ENCODE measurements around the gene TRERF1. TPM values are rescaled to one million over a fixed set of nuclear protein-coding genes. Genes with fewer than 3 reads are reported as not detected.

Gene TRERF1
- polyA plus RNA-seq, 1 experiment = 3.5 TPM

DNA sequence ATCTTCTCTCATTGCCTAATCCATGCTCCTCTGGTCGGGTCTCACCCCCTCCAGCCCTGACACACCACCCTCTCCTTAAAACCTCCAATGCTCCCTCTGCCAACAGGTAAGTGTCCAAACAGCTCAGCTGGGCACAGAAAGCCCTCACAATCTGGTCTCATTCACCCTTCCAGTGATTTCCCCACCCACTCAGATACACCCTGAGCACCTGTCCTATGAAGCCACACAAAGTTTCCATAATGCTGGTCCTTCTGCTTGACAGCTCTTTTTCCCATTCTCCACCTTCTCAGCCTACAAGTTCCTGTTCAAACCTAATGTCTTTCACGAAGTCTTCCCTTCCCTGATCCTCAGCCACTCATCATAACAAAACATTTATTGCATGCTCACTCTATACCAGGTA is 164.0 kb downstream of the TRERF1 start:
- H3K4me3 ChIP-seq (ENCODE audit: low read depth, low read length) = no peak overlapping the region
- no peak for DNase-seq (ENCODE audit: low read depth)
- ChIA-PET CTCF (interaction anchor here (1.3 kb wide), 1 partner anchor 27 kb away, joined by 4 read pairs; no protein-coding TSS in a partner anchor), POLR2A (no interaction called here)
- H3K27me3 ChIP-seq (ENCODE audit: control insufficient read depth, insufficient read depth, low read length) = no peaks in the 10 kb centered on the region
- H3K36me3 ChIP-seq (ENCODE audit: control insufficient read depth, insufficient read depth, low read length) = no peaks in the 10 kb centered on the region
- TF ChIP-seq, protein P1, sequence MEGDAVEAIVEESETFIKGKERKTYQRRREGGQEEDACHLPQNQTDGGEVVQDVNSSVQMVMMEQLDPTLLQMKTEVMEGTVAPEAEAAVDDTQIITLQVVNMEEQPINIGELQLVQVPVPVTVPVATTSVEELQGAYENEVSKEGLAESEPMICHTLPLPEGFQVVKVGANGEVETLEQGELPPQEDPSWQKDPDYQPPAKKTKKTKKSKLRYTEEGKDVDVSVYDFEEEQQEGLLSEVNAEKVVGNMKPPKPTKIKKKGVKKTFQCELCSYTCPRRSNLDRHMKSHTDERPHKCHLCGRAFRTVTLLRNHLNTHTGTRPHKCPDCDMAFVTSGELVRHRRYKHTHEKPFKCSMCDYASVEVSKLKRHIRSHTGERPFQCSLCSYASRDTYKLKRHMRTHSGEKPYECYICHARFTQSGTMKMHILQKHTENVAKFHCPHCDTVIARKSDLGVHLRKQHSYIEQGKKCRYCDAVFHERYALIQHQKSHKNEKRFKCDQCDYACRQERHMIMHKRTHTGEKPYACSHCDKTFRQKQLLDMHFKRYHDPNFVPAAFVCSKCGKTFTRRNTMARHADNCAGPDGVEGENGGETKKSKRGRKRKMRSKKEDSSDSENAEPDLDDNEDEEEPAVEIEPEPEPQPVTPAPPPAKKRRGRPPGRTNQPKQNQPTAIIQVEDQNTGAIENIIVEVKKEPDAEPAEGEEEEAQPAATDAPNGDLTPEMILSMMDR (IDR thresholded peaks at IDR 0.05; ENCODE audit: insufficient read depth, low read depth, low read length) = no peak

DNA sequence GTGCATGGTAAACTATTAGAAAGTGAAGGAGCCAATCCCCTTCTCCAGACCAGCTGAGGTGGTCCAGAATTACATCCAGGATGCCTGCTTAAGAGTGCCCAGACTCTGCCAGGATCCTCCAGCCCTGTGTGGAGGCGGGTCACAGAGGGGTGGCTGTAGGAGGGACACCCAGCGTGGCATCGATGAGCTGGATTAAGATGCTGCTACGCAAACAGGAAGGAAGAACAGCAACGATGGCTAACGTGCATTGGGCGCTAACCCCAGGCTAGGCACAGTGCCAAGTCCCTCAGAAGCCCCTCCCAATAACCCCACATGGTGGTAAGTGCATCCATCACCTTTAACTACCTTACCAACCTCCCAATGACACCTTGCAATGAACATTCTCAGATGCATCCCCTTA is 170.2 kb downstream of the TRERF1 start:
- CTCF ChIA-PET = interaction anchor here (0.6 to 2.0 kb wide), 3 partner anchors 9 to 266 kb away, joined by 3 to 4 read pairs (median 3); no protein-coding TSS in a partner anchor
- H3K36me3 ChIP-seq (ENCODE audit: control insufficient read depth, insufficient read depth, low read length) = no peaks in the 10 kb centered on the region
- H3K4me3 ChIP-seq (ENCODE audit: low read depth, low read length) = no peak overlapping the region

DNA sequence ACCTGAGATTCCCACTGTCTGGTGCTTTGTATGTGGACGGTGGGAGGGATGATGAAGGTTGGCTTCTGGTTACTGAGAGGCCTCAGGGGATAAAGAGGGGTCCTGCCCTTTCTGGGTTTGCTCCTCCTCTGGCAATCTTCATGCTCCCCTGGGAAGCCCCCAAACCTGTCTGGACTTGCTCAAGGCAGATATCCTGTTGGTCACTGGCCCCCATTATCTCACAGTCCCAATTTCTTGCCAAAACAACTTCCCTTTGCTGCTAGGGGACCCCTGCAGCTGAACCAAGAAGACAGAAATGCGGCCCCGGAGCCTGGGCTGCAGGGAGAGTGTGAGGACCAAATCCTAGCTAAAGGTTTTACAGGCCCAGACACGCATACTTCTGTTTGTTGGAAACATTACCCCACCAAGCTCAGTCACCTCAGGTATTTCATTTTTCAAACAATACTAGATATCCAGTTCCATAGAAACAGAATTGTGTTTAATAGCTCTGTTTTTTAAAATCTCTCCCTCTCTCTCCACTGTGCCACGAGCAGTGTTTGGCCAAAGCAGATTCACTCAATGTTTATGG is 170.7 kb downstream of the TRERF1 start:
- ChIA-PET CTCF (interaction anchor here (0.6 to 2.0 kb wide), 3 partner anchors 9 to 267 kb away, joined by 3 to 4 read pairs (median 3); no protein-coding TSS in a partner anchor), POLR2A (no interaction called here)
- no peak overlapping the region for H3K4me3 ChIP-seq (ENCODE audit: low read depth, low read length)
- no peaks in the 10 kb centered on the region for H3K36me3 ChIP-seq (ENCODE audit: control insufficient read depth, insufficient read depth, low read length)
- TF ChIP-seq, protein P1 (IDR thresholded peaks at IDR 0.05; ENCODE audit: insufficient read depth, low read depth, low read length) = no peak
- no peaks in the 10 kb centered on the region for H3K27me3 ChIP-seq (ENCODE audit: control insufficient read depth, insufficient read depth, low read length)
- no peak for DNase-seq (ENCODE audit: low read depth)

More for the DNA sequence above, 170.2 kb downstream of the TRERF1 start:
- TF ChIP-seq, protein P1 (IDR thresholded peaks at IDR 0.05; ENCODE audit: insufficient read depth, low read depth, low read length) = no peak
- POLR2A ChIA-PET = no interaction called here
- no peak for DNase-seq (ENCODE audit: low read depth)
- no peaks in the 10 kb centered on the region for H3K27me3 ChIP-seq (ENCODE audit: control insufficient read depth, insufficient read depth, low read length)

DNA sequence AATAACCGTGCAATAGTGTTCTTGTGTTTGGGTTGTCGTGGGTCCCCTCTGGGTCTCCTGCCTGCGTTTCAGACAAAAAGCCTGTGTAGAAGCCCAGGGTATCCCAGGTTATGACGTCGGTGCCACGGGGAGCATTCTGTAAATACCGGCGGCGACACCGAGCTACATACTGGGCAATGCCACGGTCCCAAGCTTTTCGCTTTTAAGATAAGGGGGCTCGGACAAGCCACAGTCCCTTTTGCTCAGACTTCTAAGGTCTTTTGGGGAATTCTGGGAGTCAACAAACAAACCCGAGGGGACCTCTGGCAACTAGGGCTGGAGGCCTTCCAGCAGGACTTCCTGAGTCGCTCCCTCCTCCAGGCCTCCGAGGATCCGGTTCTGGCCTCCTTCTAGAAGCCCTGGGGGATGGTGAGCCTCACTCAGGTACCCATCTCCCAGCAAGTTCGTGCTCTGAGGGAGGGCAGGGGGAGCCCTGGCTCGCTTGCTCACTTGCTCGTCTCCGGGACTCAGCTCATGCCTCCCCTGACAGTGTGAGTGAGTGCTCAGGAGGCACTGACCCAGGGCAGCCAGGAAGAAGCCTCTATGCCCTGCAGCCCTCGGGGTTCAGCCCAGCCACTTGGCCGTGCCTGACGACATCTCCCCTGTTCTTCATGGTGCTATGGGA is 171.6 kb downstream of the TRERF1 start:
- ChIA-PET POLR2A (no interaction called here), CTCF (interaction anchor here (1.1 to 2.0 kb wide), 3 partner anchors 10 to 268 kb away, joined by 3 to 4 read pairs (median 4); no protein-coding TSS in a partner anchor)
- Histone ChIP-seq H3K27me3 (ENCODE audit: control insufficient read depth, insufficient read depth, low read length) (no peaks in the 10 kb centered on the region), H3K36me3 (ENCODE audit: control insufficient read depth, insufficient read depth, low read length) (no peaks in the 10 kb centered on the region), H3K4me3 (ENCODE audit: low read depth, low read length) (no peak overlapping the region)
- DNase-seq (ENCODE audit: low read depth) = no peak
- TF ChIP-seq, protein P1 (IDR thresholded peaks at IDR 0.05; ENCODE audit: insufficient read depth, low read depth, low read length) = no peak

DNA sequence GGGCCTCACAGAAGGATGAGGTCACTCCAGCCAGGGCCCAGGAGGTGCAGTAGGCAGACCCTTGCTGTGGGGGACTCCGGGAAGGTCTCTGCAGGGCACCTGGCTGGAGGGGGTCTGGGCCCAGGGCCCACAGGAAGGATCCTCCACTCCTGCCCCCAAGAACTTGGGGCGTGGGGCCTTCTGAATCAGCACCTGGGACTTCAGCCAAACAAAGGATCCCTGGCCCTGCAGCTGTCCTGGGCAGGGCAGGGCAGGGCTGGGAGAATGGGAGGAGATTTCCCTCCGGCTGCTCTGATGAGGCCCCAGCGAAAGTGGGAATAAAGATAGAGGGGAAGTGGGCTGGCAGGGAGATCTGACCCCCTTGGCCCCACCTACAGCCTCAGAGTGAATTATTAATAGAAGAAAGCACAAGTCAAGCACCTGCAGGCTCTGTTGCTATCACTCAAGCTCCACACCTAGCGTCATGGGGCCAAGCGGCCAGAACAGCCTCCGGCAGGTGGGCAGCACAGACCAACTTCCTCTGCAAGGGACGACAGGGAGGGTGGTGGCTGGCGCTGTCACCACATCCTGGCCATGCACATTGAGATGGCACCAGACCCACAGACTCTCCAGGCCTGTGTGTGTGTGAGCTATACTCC is 172.5 kb downstream of the TRERF1 start:
- CTCF ChIA-PET = interaction anchor here (0.9 to 1.1 kb wide), 2 partner anchors 12 to 18 kb away, joined by 3 to 4 read pairs; no protein-coding TSS in a partner anchor

More for the DNA sequence above, 172.5 kb downstream of the TRERF1 start:
- POLR2A ChIA-PET = no interaction called here
- no peaks in the 10 kb centered on the region for H3K36me3 ChIP-seq (ENCODE audit: control insufficient read depth, insufficient read depth, low read length)
- DNase-seq (ENCODE audit: low read depth) = no peak
- TF ChIP-seq, protein P1 (IDR thresholded peaks at IDR 0.05; ENCODE audit: insufficient read depth, low read depth, low read length) = no peak
- H3K4me3 ChIP-seq (ENCODE audit: low read depth, low read length) = no peak overlapping the region
- H3K27me3 ChIP-seq (ENCODE audit: control insufficient read depth, insufficient read depth, low read length) = no peaks in the 10 kb centered on the region
